IMR-90 (cell line): Measurements from ENCODE around the gene FBLN1.

ENCODE experiments used
- BHLHE40 ChIP-seq: fragments of 150-350 bp; IDR thresholded peaks from 2 replicates; pipeline ENCODE4 v1.6.1; 2016; ENCODE audit warnings: mild to moderate bottlenecking, low read depth, low read length
- CEBPB ChIP-seq: IDR thresholded peaks from 2 replicates; pipeline ENCODE4 v1.6.1; 2012; ENCODE audit warnings: low read depth, low read length, improper control_type of control experiment
- FOS ChIP-seq: fragments of 150-350 bp; IDR thresholded peaks from 2 replicates; pipeline ENCODE4 v1.6.1; 2016; ENCODE audit warnings: low read depth, low read length
- MAFK ChIP-seq: IDR thresholded peaks from 2 replicates; pipeline ENCODE4 v1.6.1; 2012; ENCODE audit warnings: low read depth, low read length, improper control_type of control experiment
- MAZ ChIP-seq: IDR thresholded peaks from 2 replicates; pipeline ENCODE4 v1.6.1; 2012; ENCODE audit warnings: low read depth, mild to moderate bottlenecking, low read length, improper control_type of control experiment, moderate library complexity, borderline replicate concordance
- NFE2L2 ChIP-seq: fragments of 150-350 bp; IDR thresholded peaks from 2 replicates; pipeline ENCODE4 v1.6.1; 2016; ENCODE audit warnings: low read depth, mild to moderate bottlenecking, low read length
- POLR2A ChIP-seq: IDR thresholded peaks from 2 replicates; pipeline ENCODE4 v1.6.1; 2012; ENCODE audit warnings: mild to moderate bottlenecking, low read depth, low read length
- RFX5 ChIP-seq: IDR thresholded peaks from 2 replicates; pipeline ENCODE4 v1.8.0; 2012; ENCODE audit warnings: low read depth, mild to moderate bottlenecking, low read length, moderate library complexity
- TF ChIP-seq, protein P1 (sequence below): conservative IDR thresholded peaks from 2 replicates; pipeline ENCODE4 v1.5.1; 2012; ENCODE audit warnings: mild to moderate bottlenecking, low read depth, low read length, improper control_type of control experiment
- TF ChIP-seq, protein P2 (sequence below): fragments of 150-350 bp; IDR thresholded peaks from 2 replicates; pipeline ENCODE4 v1.6.1; 2017; ENCODE audit warnings: mild to moderate bottlenecking, antibody characterized with exemption, low read length, low read depth
- TF ChIP-seq, protein P3 (sequence below): fragments of 150-350 bp; IDR thresholded peaks from 2 replicates; pipeline ENCODE4 v1.6.1; 2016; ENCODE audit warnings: low read depth, mild to moderate bottlenecking, low read length, moderate library complexity, borderline replicate concordance

DNA sequence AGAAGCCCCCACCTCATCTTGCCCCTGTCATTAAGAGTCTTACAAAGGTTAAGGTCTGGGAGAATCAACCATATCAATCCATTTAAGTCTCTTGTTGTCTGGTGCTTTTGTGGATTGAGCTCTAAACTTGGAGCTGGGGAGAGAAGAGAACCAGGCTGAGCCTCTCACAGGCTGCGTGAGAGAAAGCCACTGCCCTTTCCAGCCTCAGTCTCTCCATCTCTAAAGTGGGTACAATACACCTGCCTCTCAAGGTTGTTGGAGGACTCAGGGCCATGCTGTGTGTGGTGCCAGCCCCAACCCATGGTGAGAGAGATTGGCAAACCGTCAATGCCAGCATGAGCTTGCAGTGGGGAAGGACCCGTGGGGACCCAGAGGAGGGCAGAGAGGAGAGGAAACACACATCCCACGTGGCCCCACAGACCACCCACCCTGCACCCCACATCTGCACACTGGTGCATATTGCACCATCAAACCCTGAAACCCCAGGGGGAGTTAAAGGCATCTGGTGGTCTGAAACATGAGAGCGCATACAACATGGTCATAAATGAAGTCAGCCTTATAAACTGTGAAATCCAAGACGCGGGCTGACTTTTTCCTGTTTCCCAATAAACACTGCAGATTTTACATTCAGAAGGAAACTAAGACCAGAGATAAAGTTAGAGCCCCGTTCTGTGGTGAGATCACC is 27.5 kb upstream of the FBLN1 start:
- no peak for TF ChIP-seq POLR2A
- TF ChIP-seq MAZ, result no peak
- TF ChIP-seq, protein P1, sequence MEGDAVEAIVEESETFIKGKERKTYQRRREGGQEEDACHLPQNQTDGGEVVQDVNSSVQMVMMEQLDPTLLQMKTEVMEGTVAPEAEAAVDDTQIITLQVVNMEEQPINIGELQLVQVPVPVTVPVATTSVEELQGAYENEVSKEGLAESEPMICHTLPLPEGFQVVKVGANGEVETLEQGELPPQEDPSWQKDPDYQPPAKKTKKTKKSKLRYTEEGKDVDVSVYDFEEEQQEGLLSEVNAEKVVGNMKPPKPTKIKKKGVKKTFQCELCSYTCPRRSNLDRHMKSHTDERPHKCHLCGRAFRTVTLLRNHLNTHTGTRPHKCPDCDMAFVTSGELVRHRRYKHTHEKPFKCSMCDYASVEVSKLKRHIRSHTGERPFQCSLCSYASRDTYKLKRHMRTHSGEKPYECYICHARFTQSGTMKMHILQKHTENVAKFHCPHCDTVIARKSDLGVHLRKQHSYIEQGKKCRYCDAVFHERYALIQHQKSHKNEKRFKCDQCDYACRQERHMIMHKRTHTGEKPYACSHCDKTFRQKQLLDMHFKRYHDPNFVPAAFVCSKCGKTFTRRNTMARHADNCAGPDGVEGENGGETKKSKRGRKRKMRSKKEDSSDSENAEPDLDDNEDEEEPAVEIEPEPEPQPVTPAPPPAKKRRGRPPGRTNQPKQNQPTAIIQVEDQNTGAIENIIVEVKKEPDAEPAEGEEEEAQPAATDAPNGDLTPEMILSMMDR, result no peak
- TF ChIP-seq, protein P2, sequence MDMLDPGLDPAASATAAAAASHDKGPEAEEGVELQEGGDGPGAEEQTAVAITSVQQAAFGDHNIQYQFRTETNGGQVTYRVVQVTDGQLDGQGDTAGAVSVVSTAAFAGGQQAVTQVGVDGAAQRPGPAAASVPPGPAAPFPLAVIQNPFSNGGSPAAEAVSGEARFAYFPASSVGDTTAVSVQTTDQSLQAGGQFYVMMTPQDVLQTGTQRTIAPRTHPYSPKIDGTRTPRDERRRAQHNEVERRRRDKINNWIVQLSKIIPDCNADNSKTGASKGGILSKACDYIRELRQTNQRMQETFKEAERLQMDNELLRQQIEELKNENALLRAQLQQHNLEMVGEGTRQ, result no peak
- TF ChIP-seq MAFK, result no peak
- no peak for TF ChIP-seq RFX5
- no peak for TF ChIP-seq CEBPB
- no peak for TF ChIP-seq FOS
- TF ChIP-seq NFE2L2, result no peak
- TF ChIP-seq, protein P3, sequence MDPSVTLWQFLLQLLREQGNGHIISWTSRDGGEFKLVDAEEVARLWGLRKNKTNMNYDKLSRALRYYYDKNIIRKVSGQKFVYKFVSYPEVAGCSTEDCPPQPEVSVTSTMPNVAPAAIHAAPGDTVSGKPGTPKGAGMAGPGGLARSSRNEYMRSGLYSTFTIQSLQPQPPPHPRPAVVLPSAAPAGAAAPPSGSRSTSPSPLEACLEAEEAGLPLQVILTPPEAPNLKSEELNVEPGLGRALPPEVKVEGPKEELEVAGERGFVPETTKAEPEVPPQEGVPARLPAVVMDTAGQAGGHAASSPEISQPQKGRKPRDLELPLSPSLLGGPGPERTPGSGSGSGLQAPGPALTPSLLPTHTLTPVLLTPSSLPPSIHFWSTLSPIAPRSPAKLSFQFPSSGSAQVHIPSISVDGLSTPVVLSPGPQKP, result no peak
- TF ChIP-seq BHLHE40, result no peak
